ENCODE measurements around the gene CCSER1. TPM values are rescaled to one million over a fixed set of nuclear protein-coding genes. Genes with fewer than 3 reads are reported as not detected.
"Not testable (repeated sequence)": the region's sequence is repeated elsewhere in the genome, so short reads cannot be mapped to it uniquely, and the experiment has no call there.

The CCSER1 gene
- total RNA-seq, 1 donor: 7.9 TPM

DNA sequence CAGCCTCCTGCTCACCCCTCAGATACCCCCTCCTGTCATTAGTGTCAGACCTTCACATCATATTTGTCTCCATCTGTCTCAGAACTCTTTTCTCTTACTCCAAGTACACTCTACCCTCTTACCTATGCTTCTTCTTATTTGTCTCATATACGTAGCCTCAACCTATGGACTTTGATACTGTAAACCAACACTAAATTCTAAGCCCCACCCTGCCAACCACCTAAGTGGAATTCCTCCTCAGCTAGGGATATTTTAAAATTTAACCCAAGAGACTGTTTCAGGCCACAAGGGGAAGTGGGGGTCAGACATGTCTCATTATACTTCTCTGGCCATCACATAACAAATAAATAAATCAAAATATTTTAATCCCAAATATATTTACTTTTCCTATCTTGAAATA is 1398.4 kb downstream of the CCSER1 start:
- Histone ChIP-seq H3K27me3 (ENCODE audit: insufficient read depth, low read length) (no peaks in the 10 kb centered on the region), H3K4me1 (ENCODE audit: insufficient read depth, low read length) (no peaks in the 10 kb centered on the region)

GRCh38 chr4:91527056-91527455 is 1399.9 kb downstream of the CCSER1 start:
- H3K4me3 ChIP-seq (ENCODE audit: low read length): no peak overlapping the region
- no peaks in the 10 kb centered on the region for H3K27me3 ChIP-seq (ENCODE audit: insufficient read depth, low read length)
- H3K4me1 ChIP-seq (ENCODE audit: insufficient read depth, low read length): no peaks in the 10 kb centered on the region
- peaks cover 12% of the 10 kb centered on the region for H3K9me3 ChIP-seq (ENCODE audit: low read depth, low read length)

More for the DNA sequence above, 1398.4 kb downstream of the CCSER1 start:
- Histone ChIP-seq H3K4me3 (ENCODE audit: low read length) (no peak overlapping the region), H3K9me3 (ENCODE audit: low read depth, low read length) (peaks cover 12% of the 10 kb centered on the region)

DNA sequence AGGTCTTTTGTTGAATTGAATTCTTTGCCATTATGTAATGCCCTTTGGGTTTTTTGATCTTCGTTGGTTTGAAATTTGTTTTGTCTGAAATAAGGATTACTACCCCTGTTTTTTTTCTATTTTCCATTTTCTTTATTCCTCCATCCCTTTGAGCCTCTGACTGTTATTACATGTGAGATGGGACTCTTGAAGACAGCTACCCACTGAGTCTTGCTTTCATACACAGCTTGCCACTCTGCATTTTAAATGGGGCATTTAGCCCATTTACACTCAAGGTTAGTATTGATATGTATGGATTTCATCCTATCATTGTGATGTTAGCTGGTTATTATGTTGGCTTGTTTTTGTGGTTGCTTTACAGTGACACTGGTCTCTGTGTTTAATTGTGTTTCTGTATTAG is 1440.4 kb downstream of the CCSER1 start:
- Histone ChIP-seq H3K4me3 (ENCODE audit: low read length) (no peak overlapping the region), H3K9me3 (ENCODE audit: low read depth, low read length) (no peaks in the 10 kb centered on the region), H3K27me3 (ENCODE audit: insufficient read depth, low read length) (no peaks in the 10 kb centered on the region), H3K4me1 (ENCODE audit: insufficient read depth, low read length) (no peaks in the 10 kb centered on the region)

GRCh38 chr4:91577864-91578263 is 1450.7 kb downstream of the CCSER1 start:
- Histone ChIP-seq H3K27me3 (ENCODE audit: insufficient read depth, low read length) (no peaks in the 10 kb centered on the region), H3K4me3 (ENCODE audit: low read length) (no peak overlapping the region), H3K9me3 (ENCODE audit: low read depth, low read length) (no peaks in the 10 kb centered on the region)

GRCh38 chr4:91590260-91590659 is 1463.1 kb downstream of the CCSER1 start:
- Histone ChIP-seq H3K4me3 (ENCODE audit: low read length) (no peak overlapping the region), H3K4me1 (ENCODE audit: insufficient read depth, low read length) (no peaks in the 10 kb centered on the region), H3K9me3 (ENCODE audit: low read depth, low read length) (no peaks in the 10 kb centered on the region), H3K27me3 (ENCODE audit: insufficient read depth, low read length) (no peaks in the 10 kb centered on the region)

More at GRCh38 chr4:91577864-91578263, 1450.7 kb downstream of the CCSER1 start:
- no peaks in the 10 kb centered on the region for H3K4me1 ChIP-seq (ENCODE audit: insufficient read depth, low read length)

GRCh38 chr4:91592125-91592524 is 1464.9 kb downstream of the CCSER1 start:
- Histone ChIP-seq H3K4me3 (ENCODE audit: low read length) (no peak overlapping the region), H3K4me1 (ENCODE audit: insufficient read depth, low read length) (no peaks in the 10 kb centered on the region), H3K9me3 (ENCODE audit: low read depth, low read length) (no peaks in the 10 kb centered on the region), H3K27me3 (ENCODE audit: insufficient read depth, low read length) (no peaks in the 10 kb centered on the region)

- H3K27me3 ChIP-seq (ENCODE audit: insufficient read depth, low read length): no peaks in the 10 kb centered on the region
- no peaks in the 10 kb centered on the region for H3K4me1 ChIP-seq (ENCODE audit: insufficient read depth, low read length)
- no peaks in the 10 kb centered on the region for H3K9me3 ChIP-seq (ENCODE audit: low read depth, low read length)
Observed at GRCh38 chr4:91596718-91597117, 1469.5 kb downstream of the CCSER1 start.

DNA sequence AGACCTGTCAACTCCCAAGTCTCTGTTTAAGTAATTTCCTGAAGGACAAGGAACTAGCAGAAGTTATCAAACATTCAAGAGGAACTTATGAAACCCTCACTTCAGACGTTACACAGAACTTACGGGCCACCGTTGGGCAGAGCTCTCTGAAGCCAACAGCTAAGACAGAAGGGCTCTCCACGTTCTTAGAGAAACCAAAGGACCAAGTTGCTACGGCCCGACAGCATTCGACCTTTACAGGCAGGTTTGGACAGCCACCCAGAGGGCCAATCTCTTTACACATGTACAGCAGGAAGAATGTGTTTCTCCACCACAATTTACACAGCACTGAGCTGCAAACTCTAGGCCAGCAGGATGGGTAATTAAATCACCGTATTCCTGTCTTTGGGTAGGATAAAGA is 1471.5 kb downstream of the CCSER1 start:
- Histone ChIP-seq H3K27me3 (ENCODE audit: insufficient read depth, low read length) (no peaks in the 10 kb centered on the region), H3K4me1 (ENCODE audit: insufficient read depth, low read length) (no peaks in the 10 kb centered on the region)

More at GRCh38 chr4:91596718-91597117, 1469.5 kb downstream of the CCSER1 start:
- H3K4me3 ChIP-seq (ENCODE audit: low read length): no peak overlapping the region

DNA sequence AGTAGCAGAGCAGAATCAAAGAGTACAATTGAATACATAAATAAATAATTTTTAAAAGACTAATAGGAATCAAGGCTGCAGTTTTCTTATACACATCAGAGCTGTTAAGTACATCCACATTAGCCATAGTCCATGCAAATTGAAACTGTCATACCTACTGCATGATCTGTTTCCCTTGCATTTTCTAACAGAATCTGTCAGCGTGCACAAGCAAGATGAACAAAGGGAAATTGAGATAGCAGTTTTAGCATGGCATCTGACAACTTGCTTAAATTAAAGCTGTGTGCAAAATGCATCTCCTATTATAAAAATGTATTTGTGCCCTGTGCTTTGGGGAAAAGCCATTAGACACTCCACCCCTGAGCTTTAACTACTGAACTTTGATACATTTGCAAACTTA is 1473.1 kb downstream of the CCSER1 start:
- no peak overlapping the region for H3K4me3 ChIP-seq (ENCODE audit: low read length)
- no peaks in the 10 kb centered on the region for H3K27me3 ChIP-seq (ENCODE audit: insufficient read depth, low read length)
- no peaks in the 10 kb centered on the region for H3K9me3 ChIP-seq (ENCODE audit: low read depth, low read length)
- H3K4me1 ChIP-seq (ENCODE audit: insufficient read depth, low read length): no peaks in the 10 kb centered on the region

More for the DNA sequence above, 1471.5 kb downstream of the CCSER1 start:
- H3K9me3 ChIP-seq (ENCODE audit: low read depth, low read length): no peaks in the 10 kb centered on the region
- H3K4me3 ChIP-seq (ENCODE audit: low read length): no peak overlapping the region

DNA sequence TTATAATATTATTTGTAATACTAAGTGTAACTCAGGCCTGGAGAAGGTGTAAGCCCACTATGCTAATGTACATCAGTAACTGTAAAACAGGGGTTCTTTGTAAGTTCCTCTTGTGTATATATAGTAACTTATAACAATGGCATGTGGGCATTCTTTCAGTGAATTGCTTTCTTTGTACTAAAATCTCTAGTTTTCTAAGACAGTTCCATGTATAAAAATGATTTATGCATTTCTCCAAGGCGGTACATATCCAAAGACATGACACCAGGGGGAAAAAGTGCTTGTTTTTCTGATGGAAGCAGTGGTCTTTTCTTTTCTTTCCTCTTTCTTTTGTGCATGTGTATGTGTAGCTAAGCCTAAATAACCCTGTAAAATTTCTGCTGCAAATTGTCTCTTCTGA is 1474.2 kb downstream of the CCSER1 start:
- H3K27me3 ChIP-seq (ENCODE audit: insufficient read depth, low read length): no peaks in the 10 kb centered on the region

DNA sequence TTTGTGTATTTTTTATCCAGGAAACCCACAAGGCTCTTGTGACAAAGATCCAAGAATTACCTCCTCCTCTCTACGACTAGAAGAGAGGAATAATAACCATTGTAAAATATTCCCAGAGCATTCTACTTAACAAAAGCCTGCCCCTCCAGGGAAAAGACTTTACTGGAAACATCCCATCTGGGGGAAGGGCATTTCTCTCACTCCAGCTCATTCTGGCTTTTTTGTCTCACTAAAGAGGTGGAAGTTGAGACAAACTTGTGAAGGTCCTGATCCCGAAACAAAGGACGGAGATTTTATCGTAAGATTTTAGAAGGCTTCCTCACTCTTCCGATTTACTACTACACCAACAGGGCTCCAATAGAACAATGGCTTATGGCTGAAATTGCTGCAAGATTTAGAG is 1484.6 kb downstream of the CCSER1 start:
- Histone ChIP-seq H3K27me3 (ENCODE audit: insufficient read depth, low read length) (no peaks in the 10 kb centered on the region), H3K9me3 (ENCODE audit: low read depth, low read length) (peaks cover 9% of the 10 kb centered on the region), H3K4me3 (ENCODE audit: low read length) (no peak overlapping the region), H3K4me1 (ENCODE audit: insufficient read depth, low read length) (no peaks in the 10 kb centered on the region)

More for the DNA sequence above, 1474.2 kb downstream of the CCSER1 start:
- Histone ChIP-seq H3K4me1 (ENCODE audit: insufficient read depth, low read length) (no peaks in the 10 kb centered on the region), H3K9me3 (ENCODE audit: low read depth, low read length) (no peaks in the 10 kb centered on the region), H3K4me3 (ENCODE audit: low read length) (no peak overlapping the region)

GRCh38 chr4:91620952-91621351 is 1493.8 kb downstream of the CCSER1 start:
- no peaks in the 10 kb centered on the region for H3K4me1 ChIP-seq (ENCODE audit: insufficient read depth, low read length)
- no peak overlapping the region for H3K4me3 ChIP-seq (ENCODE audit: low read length)
- H3K27me3 ChIP-seq (ENCODE audit: insufficient read depth, low read length): no peaks in the 10 kb centered on the region
- H3K9me3 ChIP-seq (ENCODE audit: low read depth, low read length): peaks cover 5% of the 10 kb centered on the region

- no peaks in the 10 kb centered on the region for H3K27me3 ChIP-seq (ENCODE audit: insufficient read depth, low read length)
- no peaks in the 10 kb centered on the region for H3K4me1 ChIP-seq (ENCODE audit: insufficient read depth, low read length)
- H3K9me3 ChIP-seq (ENCODE audit: low read depth, low read length): no peaks in the 10 kb centered on the region
- H3K4me3 ChIP-seq (ENCODE audit: low read length): no peak overlapping the region
Observed at GRCh38 chr4:91621446-91621845, 1494.3 kb downstream of the CCSER1 start.

- Histone ChIP-seq H3K27me3 (ENCODE audit: insufficient read depth, low read length) (no peaks in the 10 kb centered on the region), H3K9me3 (ENCODE audit: low read depth, low read length) (no peaks in the 10 kb centered on the region), H3K4me1 (ENCODE audit: insufficient read depth, low read length) (no peaks in the 10 kb centered on the region), H3K4me3 (ENCODE audit: low read length) (no peak overlapping the region)
Observed at GRCh38 chr4:91622925-91623602, 1495.9 kb downstream of the CCSER1 start.

DNA sequence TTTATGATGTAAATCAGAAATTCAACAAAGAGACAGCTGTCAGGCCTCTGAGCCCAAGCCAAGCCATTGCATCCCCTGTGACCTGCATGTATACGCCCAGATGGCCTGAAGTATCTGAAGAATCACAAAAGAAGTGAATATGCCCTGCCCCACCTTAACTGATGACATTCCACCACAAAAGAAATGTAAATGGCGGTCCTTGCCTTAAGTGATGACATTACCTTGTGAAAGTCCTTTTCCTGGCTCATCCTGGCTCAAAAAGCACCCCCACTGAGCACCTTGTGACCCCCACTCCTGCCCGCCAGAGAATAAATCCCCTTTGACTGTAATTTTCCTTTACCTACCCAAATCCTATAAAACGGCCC is 1496.4 kb downstream of the CCSER1 start:
- not testable (repeated sequence) for H3K27me3 ChIP-seq (ENCODE audit: insufficient read depth, low read length); H3K4me3 ChIP-seq (ENCODE audit: low read length); H3K4me1 ChIP-seq (ENCODE audit: insufficient read depth, low read length); H3K9me3 ChIP-seq (ENCODE audit: low read depth, low read length)

DNA sequence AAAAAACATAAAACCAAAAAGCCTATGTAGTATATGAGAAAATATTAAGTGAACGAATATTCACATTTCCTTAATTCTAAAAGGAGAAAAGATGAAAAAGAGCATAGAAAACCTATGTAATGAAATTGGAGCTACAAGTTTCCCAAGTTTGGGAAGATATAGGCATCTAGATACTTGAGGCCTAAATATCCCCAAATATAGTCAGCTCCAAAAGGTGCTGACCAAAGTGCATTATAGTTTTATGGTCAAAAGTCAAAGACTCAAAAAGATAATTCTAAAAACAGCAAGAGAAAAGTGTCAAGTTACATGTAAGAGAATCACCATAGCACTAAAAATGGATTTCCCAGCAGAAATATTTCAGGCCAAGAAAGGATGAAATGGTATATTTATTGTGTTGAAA is 1502.9 kb downstream of the CCSER1 start:
- Histone ChIP-seq H3K4me1 (ENCODE audit: insufficient read depth, low read length) (no peaks in the 10 kb centered on the region), H3K27me3 (ENCODE audit: insufficient read depth, low read length) (no peaks in the 10 kb centered on the region)

More for the DNA sequence above, 1502.9 kb downstream of the CCSER1 start:
- Histone ChIP-seq H3K4me3 (ENCODE audit: low read length) (no peak overlapping the region), H3K9me3 (ENCODE audit: low read depth, low read length) (no peaks in the 10 kb centered on the region)
